Mucosa of descending colon (tissue), 3 donors: Measurements from ENCODE around the gene SGPP2. TPM values are rescaled to one million over a fixed set of nuclear protein-coding genes. Genes with fewer than 3 reads are reported as not detected.

Experiments used
- ATAC-seq: fragments of 200-7000 bp; cut with Tn5 transposase; one replicate; pipeline ENCODE4 v1.9.1; 2020; ENCODE audit warnings: mild to moderate bottlenecking, moderate library complexity
- DNase-seq, 3 donors: peaks; one replicate each; pipeline ENCODE4 v3.0.0-alpha.2; 2020
- H3K36me3 ChIP-seq: fragments of 200-600 bp; one replicate; pipeline ENCODE4 v1.8.0; 2021; ENCODE audit warnings: low read depth, mild to moderate bottlenecking
- H3K4me1 ChIP-seq: fragments of 200-600 bp; one replicate; pipeline ENCODE4 v1.8.0; 2021; ENCODE audit warnings: low read depth, mild to moderate bottlenecking
- H3K4me3 ChIP-seq: fragments of 200-600 bp; one replicate; pipeline ENCODE4 v1.8.0; 2021; ENCODE audit warnings: mild to moderate bottlenecking
- H3K9me3 ChIP-seq: fragments of 200-600 bp; one replicate; pipeline ENCODE4 v1.8.0; 2021; ENCODE audit warnings: mild to moderate bottlenecking
- intact Hi-C, 2 donors: fragments of 100-400 bp; cut with DNase I in 1 of 2; cut with micrococcal nuclease in 1 of 2; formaldehyde crosslinking; loops; one replicate each; pipeline versions ENCODE4 v1.11.0 to v1.11.1; 2022; cut with DNase I, micrococcal nuclease
- total RNA-seq, 3 donors: library from RNA; stranded (reverse); fragmentation: NEBNext Ultra II Directional in 2 of 3; extraction: Animal tissue kit (Norgen Biotek cat#: 25700) in 2 of 3; gene quantifications; one replicate each; pipeline versions ENCODE4 v1.2.1 to v1.2.4, GENCODE V29; 2021 to 2023
- TF ChIP-seq, protein P1 (sequence below): fragments of 200-600 bp; IDR thresholded peaks from one replicate; pipeline ENCODE4 v1.8.0; 2022; ENCODE audit warnings: antibody characterized with exemption, mild to moderate bottlenecking
- donor health status: DM: no; HTN: no; CAD: no; lungs with moderate emphysema.
- donor health status: DM: no; HTN: no; CAD: no.
- donor health status: DM: no; HTN: yes; CAD: no.

SGPP2 gene
- total RNA-seq, 3 donors from 2014 or later, result 31.3 to 101 (median 75.2) TPM

DNA sequence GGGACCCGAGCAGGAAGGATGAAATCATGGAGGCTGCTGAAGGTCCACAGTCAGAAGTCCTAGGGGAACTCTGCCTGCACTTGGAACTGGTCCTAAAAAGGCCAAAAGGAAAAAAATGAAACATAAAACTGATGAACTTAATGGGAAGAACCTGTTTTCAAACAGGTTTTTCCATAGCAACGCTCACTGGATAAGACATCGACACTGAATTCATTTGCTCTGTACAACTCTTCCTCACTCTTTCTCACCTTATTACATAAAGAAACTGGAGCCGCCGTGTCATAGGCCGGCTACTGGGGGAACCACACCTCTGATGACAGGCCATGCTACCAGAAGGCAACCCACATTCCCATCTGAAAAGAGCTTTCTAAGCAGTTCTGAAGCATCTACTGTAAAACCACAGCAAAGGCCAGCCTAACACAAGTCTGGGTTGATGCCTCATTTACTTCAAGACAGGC is 147.9 kb downstream of the SGPP2 start:
- no peaks in the 10 kb centered on the region for H3K9me3 ChIP-seq
- no peaks in the 10 kb centered on the region for H3K4me1 ChIP-seq
- DNase-seq (no peak), ATAC-seq (no peak)
- H3K36me3 ChIP-seq, result no peaks in the 10 kb centered on the region
- intact Hi-C loops, result no loop called here
- TF ChIP-seq, protein P1, sequence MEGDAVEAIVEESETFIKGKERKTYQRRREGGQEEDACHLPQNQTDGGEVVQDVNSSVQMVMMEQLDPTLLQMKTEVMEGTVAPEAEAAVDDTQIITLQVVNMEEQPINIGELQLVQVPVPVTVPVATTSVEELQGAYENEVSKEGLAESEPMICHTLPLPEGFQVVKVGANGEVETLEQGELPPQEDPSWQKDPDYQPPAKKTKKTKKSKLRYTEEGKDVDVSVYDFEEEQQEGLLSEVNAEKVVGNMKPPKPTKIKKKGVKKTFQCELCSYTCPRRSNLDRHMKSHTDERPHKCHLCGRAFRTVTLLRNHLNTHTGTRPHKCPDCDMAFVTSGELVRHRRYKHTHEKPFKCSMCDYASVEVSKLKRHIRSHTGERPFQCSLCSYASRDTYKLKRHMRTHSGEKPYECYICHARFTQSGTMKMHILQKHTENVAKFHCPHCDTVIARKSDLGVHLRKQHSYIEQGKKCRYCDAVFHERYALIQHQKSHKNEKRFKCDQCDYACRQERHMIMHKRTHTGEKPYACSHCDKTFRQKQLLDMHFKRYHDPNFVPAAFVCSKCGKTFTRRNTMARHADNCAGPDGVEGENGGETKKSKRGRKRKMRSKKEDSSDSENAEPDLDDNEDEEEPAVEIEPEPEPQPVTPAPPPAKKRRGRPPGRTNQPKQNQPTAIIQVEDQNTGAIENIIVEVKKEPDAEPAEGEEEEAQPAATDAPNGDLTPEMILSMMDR, result no peak
- no peak overlapping the region for H3K4me3 ChIP-seq

DNA sequence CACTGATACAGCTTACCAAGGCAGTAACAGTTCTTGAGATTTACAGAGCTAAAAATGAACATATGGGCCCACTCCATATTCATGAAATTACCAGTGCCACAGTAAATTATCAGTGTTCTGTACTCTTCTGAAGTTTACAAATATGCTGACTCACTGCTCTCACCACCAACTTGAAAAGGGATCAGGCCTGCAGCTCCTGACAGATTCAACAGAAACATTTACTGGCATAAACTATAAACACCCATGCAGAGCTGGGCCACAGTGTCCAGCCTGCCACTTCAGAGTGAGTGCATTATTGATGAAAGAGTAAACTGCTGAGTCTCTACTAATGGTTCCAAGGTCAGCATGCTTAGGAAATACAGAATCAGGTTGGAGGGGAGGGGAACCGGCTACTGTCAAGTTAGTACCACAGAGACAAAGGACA is 148.4 kb downstream of the SGPP2 start:
- intact Hi-C loops, result no loop called here
- TF ChIP-seq, protein P1, result no peak
- Histone ChIP-seq H3K9me3 (no peaks in the 10 kb centered on the region), H3K4me3 (no peak overlapping the region), H3K4me1 (no peaks in the 10 kb centered on the region), H3K36me3 (no peaks in the 10 kb centered on the region)
- DNase-seq, result no peak
- peak; percentile 18 for ATAC-seq

DNA sequence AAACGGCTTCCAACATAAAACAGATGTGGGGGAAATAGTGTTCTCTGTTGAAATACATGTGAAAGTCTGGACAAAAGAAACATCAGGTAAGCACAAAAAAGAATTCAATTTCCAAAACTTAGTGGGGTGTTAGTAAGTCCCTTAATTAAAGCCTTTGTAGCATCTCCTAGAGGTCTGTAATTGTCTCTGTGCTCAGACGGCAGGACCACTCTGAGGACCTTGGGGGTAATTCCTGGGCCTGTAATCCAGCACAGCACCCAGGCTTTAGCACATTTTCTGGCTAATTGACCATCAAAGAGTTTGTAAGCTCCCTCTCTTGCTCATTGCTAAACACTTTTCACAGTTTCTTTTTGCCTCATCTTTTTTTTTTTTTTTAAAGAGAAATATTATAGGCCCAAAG is 151.3 kb downstream of the SGPP2 start:
- DNase-seq, result no peak
- intact Hi-C loops, result no loop called here
- Histone ChIP-seq H3K4me3 (no peak overlapping the region), H3K9me3 (no peaks in the 10 kb centered on the region), H3K36me3 (no peaks in the 10 kb centered on the region), H3K4me1 (no peaks in the 10 kb centered on the region)
- ATAC-seq, result no peak
- TF ChIP-seq, protein P1, result no peak

DNA sequence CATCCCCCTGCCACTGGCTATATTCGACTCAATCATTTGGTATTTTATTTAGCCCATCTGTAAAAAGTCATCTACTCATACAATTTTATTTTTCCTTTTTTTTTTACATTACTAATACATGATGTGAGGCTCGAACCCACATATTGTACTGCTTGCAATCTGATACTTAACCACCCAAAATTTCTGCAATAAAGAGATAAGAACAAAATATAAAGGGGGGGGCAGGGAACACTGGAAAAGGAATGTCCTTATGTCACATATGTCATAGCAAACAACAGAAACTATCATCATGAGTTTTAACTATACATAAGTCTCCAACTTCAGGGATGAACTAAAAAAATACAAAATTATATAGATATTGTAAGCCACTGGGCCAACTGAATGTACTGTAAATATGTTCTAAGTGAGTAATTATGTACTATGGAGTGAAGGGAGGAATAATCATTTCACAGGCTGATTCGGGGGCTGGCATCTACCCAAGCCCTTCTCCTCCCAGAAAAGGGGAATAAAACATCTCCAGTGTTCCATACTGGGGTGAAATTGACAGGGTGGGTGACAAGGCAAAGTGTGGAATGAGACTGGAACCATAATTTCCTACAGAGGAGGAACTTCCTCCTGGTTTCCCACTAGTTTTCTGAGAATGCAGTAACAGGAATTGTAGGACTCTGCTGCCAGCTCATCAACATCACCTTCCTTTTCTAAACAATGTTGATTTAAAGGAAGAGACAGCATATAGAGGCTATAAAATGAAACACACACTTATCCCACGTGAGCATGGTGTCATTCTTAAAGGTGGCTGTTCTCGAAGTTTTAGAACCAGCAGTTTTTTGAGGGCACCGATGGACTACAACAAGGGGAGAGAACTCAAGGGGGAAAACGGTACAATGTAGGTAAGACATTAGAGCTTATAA is 152.1 kb downstream of the SGPP2 start:
- intact Hi-C loops, result no loop called here
- TF ChIP-seq, protein P1, result no peak
- Histone ChIP-seq H3K36me3 (no peaks in the 10 kb centered on the region), H3K4me3 (no peak overlapping the region), H3K4me1 (no peaks in the 10 kb centered on the region), H3K9me3 (no peaks in the 10 kb centered on the region)
- ATAC-seq (peak; percentile 94), DNase-seq (peak in 1 of 3 donors; percentile 32)

DNA sequence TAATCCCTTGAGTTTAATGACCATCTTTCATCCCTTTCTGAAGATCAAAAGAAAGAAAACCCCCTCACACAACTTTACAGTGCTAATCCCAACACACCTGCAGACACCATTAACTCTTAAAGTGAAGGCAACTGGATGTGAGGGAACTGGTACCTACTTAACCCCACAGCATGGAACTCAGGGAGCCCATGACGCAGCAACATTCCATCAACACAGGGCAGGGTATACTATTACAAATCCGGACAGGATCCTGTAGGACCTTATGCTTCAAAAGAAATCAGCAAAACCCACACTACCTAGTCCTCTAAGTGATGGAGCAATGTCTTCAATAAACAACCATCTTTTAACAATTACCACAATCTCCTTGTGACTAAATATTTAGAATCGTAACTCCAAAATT is 153.0 kb downstream of the SGPP2 start:
- Histone ChIP-seq H3K36me3 (no peaks in the 10 kb centered on the region), H3K4me1 (no peaks in the 10 kb centered on the region), H3K9me3 (no peaks in the 10 kb centered on the region), H3K4me3 (no peak overlapping the region)
- ATAC-seq (no peak), DNase-seq (no peak)
- TF ChIP-seq, protein P1, result no peak
- intact Hi-C loops, result no loop called here
